CD14-positive monocyte (primary cell): ENCODE data around the gene CDK6. TPM values are rescaled to one million over a fixed set of nuclear protein-coding genes. Genes with fewer than 3 reads are reported as not detected.

Source experiments
- DNase-seq, 3 donors: peaks; one replicate each; pipeline ENCODE4 v3.0.0-alpha.2; 2011 to 2022
- H2AFZ ChIP-seq: 2 replicates; pipeline ENCODE4 v1.6.0; 2012; ENCODE audit warnings: mild to moderate bottlenecking, low read depth, low read length, inconsistent platforms; ENCODE audit not compliant: insufficient read depth, poor library complexity, severe bottlenecking
- H3K27ac ChIP-seq, 2 donors: 1 replicate in 1 of 2; 2 replicates in 1 of 2; pipeline ENCODE4 v1.5.1; 2012 to 2013; ENCODE audit warnings: low read length in 2 of 2, control low read depth in 1 of 2, inconsistent platforms in 1 of 2, low read depth in 1 of 2, mild to moderate bottlenecking in 1 of 2
- H3K27me3 ChIP-seq, 2 donors: one replicate each; pipeline versions ENCODE4 v1.6.0 to v1.6.1; 2011 to 2013; ENCODE audit warnings: low read length in 2 of 2; ENCODE audit not compliant: control insufficient read depth in 2 of 2, insufficient read depth in 2 of 2
- H3K36me3 ChIP-seq, 2 donors: replicated peaks in 1 of 2; 1 replicate in 1 of 2; 2 replicates in 1 of 2; pipeline versions ENCODE4 v1.5.1 to v1.6.1; 2012 to 2013; ENCODE audit warnings: low read length in 2 of 2, control low read depth in 1 of 2, inconsistent platforms in 1 of 2, mild to moderate bottlenecking in 1 of 2; ENCODE audit not compliant: insufficient read depth in 2 of 2, control insufficient read depth in 1 of 2
- H3K4me1 ChIP-seq, 2 donors: 1 replicate in 1 of 2; 2 replicates in 1 of 2; pipeline versions ENCODE4 v1.5.1 to v1.6.1; 2012 to 2013; ENCODE audit warnings: low read length in 2 of 2, control low read depth in 1 of 2, inconsistent platforms in 1 of 2, mild to moderate bottlenecking in 1 of 2, moderate library complexity in 1 of 2; ENCODE audit not compliant: insufficient read depth in 2 of 2, control insufficient read depth in 1 of 2
- H3K4me2 ChIP-seq: replicated peaks from 2 replicates; pipeline ENCODE3; 2012; ENCODE audit warnings: low read length, moderate library complexity, mild to moderate bottlenecking; ENCODE audit not compliant: poor library complexity, severe bottlenecking; ENCODE audit errors: extremely low read depth
- H3K4me3 ChIP-seq, 3 experiments: fragments of 200-600 bp in 1 of 3; sonication (generic) in 1 of 3; replicated peaks in 1 of 3; 1 replicate in 2 of 3; 2 replicates in 1 of 3; pipeline ENCODE4 v1.5.1; 2011 to 2013; ENCODE audit warnings: low read length in 3 of 3, mild to moderate bottlenecking in 3 of 3, control low read depth in 2 of 3, low read depth in 2 of 3, inconsistent platforms in 1 of 3, moderate library complexity in 1 of 3
- H3K79me2 ChIP-seq: 2 replicates; pipeline ENCODE4 v1.6.0; 2012; ENCODE audit warnings: mild to moderate bottlenecking, control low read depth, inconsistent platforms, low read length, moderate library complexity; ENCODE audit not compliant: insufficient read depth
- H3K9ac ChIP-seq: 2 replicates; pipeline ENCODE4 v1.6.0; 2017; ENCODE audit warnings: low read length, mild to moderate bottlenecking; ENCODE audit not compliant: insufficient read depth, poor library complexity, severe bottlenecking
- H3K9me3 ChIP-seq, 2 donors: replicated peaks in 1 of 2; 1 replicate in 1 of 2; 2 replicates in 1 of 2; pipeline versions ENCODE4 v1.5.1 to v1.6.1; 2012 to 2013; ENCODE audit warnings: low read length in 2 of 2, control low read depth in 1 of 2; ENCODE audit not compliant: control insufficient read depth in 1 of 2, insufficient read depth in 1 of 2
- H4K20me1 ChIP-seq: 2 replicates; pipeline ENCODE4 v1.6.0; 2012; ENCODE audit warnings: mild to moderate bottlenecking, low read length, control low read depth, moderate library complexity; ENCODE audit not compliant: insufficient read depth
- H3K27ac Mint-ChIP-seq, 7 donors: one replicate each; pipeline ENCODE4 v1.8.0; 2020; ENCODE audit warnings: mild to moderate bottlenecking in 7 of 7, mixed read lengths in 7 of 7, moderate library complexity in 6 of 7, inconsistent platforms in 2 of 7
- H3K27me3 Mint-ChIP-seq, 3 donors: one replicate each; pipeline ENCODE4 v1.8.0; 2021 to 2022; ENCODE audit warnings: low read depth in 3 of 3, mild to moderate bottlenecking in 3 of 3, mixed read lengths in 3 of 3, moderate library complexity in 3 of 3, inconsistent platforms in 1 of 3
- H3K36me3 Mint-ChIP-seq, 2 donors: one replicate each; pipeline ENCODE4 v1.8.0; 2020; ENCODE audit warnings: mixed read lengths in 2 of 2, inconsistent platforms in 1 of 2, mild to moderate bottlenecking in 1 of 2
- H3K4me1 Mint-ChIP-seq: one replicate; pipeline ENCODE4 v1.8.0; 2020; ENCODE audit warnings: mild to moderate bottlenecking, mixed read lengths
- H3K4me3 Mint-ChIP-seq, 2 donors: one replicate each; pipeline ENCODE4 v1.8.0; 2020; ENCODE audit warnings: mild to moderate bottlenecking in 2 of 2, mixed read lengths in 2 of 2, moderate library complexity in 1 of 2
- H3K9me3 Mint-ChIP-seq, 7 donors: one replicate each; pipeline ENCODE4 v1.8.0; 2020 to 2022; ENCODE audit warnings: mixed read lengths in 7 of 7, mild to moderate bottlenecking in 6 of 7, moderate library complexity in 6 of 7, inconsistent platforms in 2 of 7
- WGBS: methylation state at CpG from one replicate; pipeline ENCODE4 v1.1.5; 2013; ENCODE audit warnings: missing lambda C conversion rate; ENCODE audit not compliant: insufficient coverage; 5-methylcytosine and 5-hydroxymethylcytosine counted together
- intact Hi-C, 2 donors: fragments of 100-400 bp; cut with micrococcal nuclease; formaldehyde crosslinking; loops; one replicate each; pipeline versions ENCODE4 v1.15.0 to v1.15.1; 2023
- polyA plus RNA-seq, 3 donors: library from polyadenylated mRNA; depleted of rRNA in 1 of 3; unstranded in 2 of 3; stranded (reverse) in 1 of 3; fragments of 300-500 nt in 2 of 3; fragments of >200 nt in 1 of 3; fragmentation: Illumina TruSeq in 2 of 3; gene quantifications; 1 replicate in 2 of 3; 2 replicates in 1 of 3; pipeline ENCODE4 v1.2.3, GENCODE V29; 2012 to 2021
- TF ChIP-seq, protein P1 (sequence below): fragments of 200-600 bp; IDR thresholded peaks from one replicate; pipeline ENCODE4 v1.8.0; 2022; ENCODE audit warnings: antibody characterized with exemption, mild to moderate bottlenecking

Gene CDK6
- polyA plus RNA-seq, 3 donors: 3.4 to 4.3 (median 3.8) TPM

DNA sequence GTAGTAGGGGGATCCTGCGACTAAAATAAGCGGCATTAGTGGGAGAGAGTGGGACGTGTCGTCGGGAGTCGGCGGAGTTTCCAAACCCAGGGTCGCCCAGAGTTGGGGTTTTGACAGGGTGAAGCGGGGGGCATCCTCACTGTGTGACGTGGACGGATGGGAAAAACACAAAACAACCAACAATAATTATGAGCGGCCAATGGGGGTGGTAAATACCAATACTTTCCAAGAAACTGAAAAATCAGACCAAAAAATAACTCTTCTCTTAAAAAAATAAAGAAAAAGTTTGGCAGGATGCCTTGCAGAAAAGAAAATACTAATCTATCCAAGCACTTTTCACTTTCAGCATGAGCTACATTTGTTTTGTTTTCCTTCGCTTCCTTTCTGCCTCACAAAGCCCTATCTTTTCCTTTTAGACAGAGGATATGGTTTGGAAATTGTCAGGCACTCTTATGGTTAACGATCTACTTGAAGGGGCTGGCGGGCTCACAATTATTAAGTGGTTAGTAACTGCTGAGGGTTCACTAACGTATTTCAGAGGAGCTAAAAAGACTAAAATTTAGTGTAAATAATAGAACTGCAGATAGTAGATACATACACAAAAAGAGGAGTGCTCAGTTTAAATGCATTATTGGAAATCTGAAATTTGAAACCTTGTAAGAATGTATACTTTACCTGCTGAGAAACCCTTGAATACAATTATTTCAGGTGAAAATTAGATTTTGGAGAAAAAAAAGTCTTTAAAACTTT, 802 bp upstream of the CDK6 start:
- Histone ChIP-seq H3K9me3 (no peaks in the 10 kb centered on the region), H3K9ac (peak overlapping the region; percentile 44), H4K20me1 (no peaks in the 10 kb centered on the region), H3K4me1 (peaks cover 19 to 31% of the 10 kb centered on the region in 2 donors), H3K27me3 (peaks cover 4 to 7% of the 10 kb centered on the region in 2 donors), H2AFZ (peak overlapping the region; percentile 90), H3K79me2 (peaks cover 24% of the 10 kb centered on the region), H3K36me3 (no peaks in the 10 kb centered on the region), H3K4me3 (peak overlapping the region; percentile 88 to 94 (median 94)), H3K27ac (no peak overlapping the region), H3K4me2 (peak overlapping the region; percentile 97)
- TF ChIP-seq, protein P1, sequence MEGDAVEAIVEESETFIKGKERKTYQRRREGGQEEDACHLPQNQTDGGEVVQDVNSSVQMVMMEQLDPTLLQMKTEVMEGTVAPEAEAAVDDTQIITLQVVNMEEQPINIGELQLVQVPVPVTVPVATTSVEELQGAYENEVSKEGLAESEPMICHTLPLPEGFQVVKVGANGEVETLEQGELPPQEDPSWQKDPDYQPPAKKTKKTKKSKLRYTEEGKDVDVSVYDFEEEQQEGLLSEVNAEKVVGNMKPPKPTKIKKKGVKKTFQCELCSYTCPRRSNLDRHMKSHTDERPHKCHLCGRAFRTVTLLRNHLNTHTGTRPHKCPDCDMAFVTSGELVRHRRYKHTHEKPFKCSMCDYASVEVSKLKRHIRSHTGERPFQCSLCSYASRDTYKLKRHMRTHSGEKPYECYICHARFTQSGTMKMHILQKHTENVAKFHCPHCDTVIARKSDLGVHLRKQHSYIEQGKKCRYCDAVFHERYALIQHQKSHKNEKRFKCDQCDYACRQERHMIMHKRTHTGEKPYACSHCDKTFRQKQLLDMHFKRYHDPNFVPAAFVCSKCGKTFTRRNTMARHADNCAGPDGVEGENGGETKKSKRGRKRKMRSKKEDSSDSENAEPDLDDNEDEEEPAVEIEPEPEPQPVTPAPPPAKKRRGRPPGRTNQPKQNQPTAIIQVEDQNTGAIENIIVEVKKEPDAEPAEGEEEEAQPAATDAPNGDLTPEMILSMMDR: no peak
- Mint-ChIP-seq H3K4me3 (peak overlapping the region; percentile 95 to 100), H3K27ac (peak overlapping the region in 5 of 7 donors; percentile 66 to 78 (median 77)), H3K36me3 (no peaks in the 10 kb centered on the region), H3K27me3 (peaks cover 8 to 10% (median 8%) of the 10 kb centered on the region in 3 donors), H3K9me3 (peaks cover 0 to 6% (median 0%) of the 10 kb centered on the region in 7 donors), H3K4me1 (peaks cover 11% of the 10 kb centered on the region)
- intact Hi-C loops: no loop called here
- WGBS: 3% methylated on average over 5 of the region's 16 CpGs
- DNase-seq: peak in 1 of 3 donors; percentile 15

DNA sequence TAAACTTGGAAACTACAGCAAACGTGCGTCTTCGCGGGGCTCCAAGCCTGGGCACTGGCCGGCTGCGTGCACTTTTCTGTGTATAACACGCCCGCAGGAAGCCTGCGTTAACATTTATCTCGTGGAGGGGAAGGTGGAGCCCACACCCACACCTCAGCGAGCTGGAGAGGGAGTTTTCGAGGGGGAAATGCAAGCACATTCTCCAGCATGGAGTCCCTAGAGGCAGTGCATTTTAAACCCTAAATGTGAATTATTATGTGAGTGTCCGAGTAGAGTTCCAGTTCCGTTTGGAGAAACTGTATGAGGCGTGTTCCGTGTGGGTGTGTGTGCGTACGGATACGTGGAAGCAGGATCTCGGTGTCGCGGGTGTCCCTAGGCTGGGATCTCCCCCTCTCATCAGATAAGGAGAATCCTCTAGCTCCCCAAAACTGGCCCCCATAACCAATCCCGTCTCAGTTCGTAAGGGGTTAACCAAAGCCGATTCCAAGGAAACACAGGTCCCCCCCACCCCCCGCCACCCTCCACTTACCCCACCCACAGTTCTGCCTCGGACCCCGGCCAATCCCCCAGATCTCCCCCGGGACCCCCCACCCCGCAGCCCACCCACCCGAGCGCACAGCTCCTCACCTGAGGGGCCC, 403 bp downstream of the CDK6 start:
- peak overlapping the region; percentile 90 for H2AFZ ChIP-seq
- peaks cover 36% of the 10 kb centered on the region for H3K79me2 ChIP-seq
- Mint-ChIP-seq H3K4me1 (peaks cover 22% of the 10 kb centered on the region), H3K27ac (peak overlapping the region; percentile 41 to 91 (median 73)), H3K36me3 (no peaks in the 10 kb centered on the region), H3K9me3 (peaks cover 0 to 6% (median 0%) of the 10 kb centered on the region in 7 donors), H3K27me3 (peaks cover 8 to 10% (median 8%) of the 10 kb centered on the region in 3 donors), H3K4me3 (peak overlapping the region; percentile 100)
- TF ChIP-seq, protein P1: no peak
- intact Hi-C loops: no loop called here
- no peaks in the 10 kb centered on the region for H4K20me1 ChIP-seq
- peaks cover 30 to 43% of the 10 kb centered on the region in 2 donors for H3K4me1 ChIP-seq
- H3K9me3 ChIP-seq: no peaks in the 10 kb centered on the region
- H3K27me3 ChIP-seq: peaks cover 4 to 7% of the 10 kb centered on the region in 2 donors
- H3K4me3 ChIP-seq: peak overlapping the region; percentile 88 to 94 (median 94)
- 0% methylated on average over 3 of the region's 32 CpGs for WGBS
- H3K36me3 ChIP-seq: no peaks in the 10 kb centered on the region
- DNase-seq: peak in 2 of 3 donors; percentile 27
- peak overlapping the region; percentile 43 to 68 for H3K27ac ChIP-seq
- H3K4me2 ChIP-seq: peak overlapping the region; percentile 97
- H3K9ac ChIP-seq: peak overlapping the region; percentile 72
